Gastrocnemius medialis (tissue), 4 donors: ENCODE data around the gene SF3A1.
"Not testable (repeated sequence)": the region's sequence is repeated elsewhere in the genome, so short reads cannot be mapped to it uniquely, and the experiment has no call there.

Experiments used
- POLR2A ChIP-seq, 2 donors: fragments of 450-650 bp; IDR thresholded peaks; one replicate each; pipeline ENCODE4 v1.6.1; 2017; ENCODE audit warnings: antibody characterized with exemption in 2 of 2, mild to moderate bottlenecking in 2 of 2, moderate library complexity in 2 of 2
- TF ChIP-seq, protein P1 (sequence below), 5 experiments: fragments of 450-650 bp in 3 of 5; fragments of 200-600 bp in 2 of 5; sonication (generic) in 2 of 5; IDR thresholded peaks in 4 of 5; conservative IDR thresholded peaks in 1 of 5; 1 replicate in 4 of 5; 2 replicates in 1 of 5; pipeline ENCODE4 v1.5.1; 2016 to 2019; ENCODE audit warnings: antibody characterized with exemption in 5 of 5, mild to moderate bottlenecking in 3 of 5, moderate library complexity in 3 of 5

DNA sequence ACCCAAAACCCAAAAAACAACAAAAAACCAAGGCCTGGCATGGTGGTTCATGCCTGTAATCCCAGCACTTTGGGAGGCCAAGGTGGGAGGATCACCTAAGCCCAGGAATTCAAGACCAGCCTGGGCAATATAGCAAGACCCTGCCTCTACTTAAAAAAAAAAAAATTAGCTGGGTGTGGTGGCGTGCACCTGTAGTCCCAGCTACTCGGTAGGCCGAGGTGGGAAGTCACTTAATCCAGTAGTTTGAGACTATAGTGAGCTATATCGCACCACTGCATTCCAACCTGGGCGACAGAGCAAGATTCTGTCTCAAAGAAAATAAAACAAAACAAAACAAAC is 46.0 kb upstream of the SF3A1 start:
- not testable (repeated sequence) for TF ChIP-seq POLR2A (IDR thresholded peaks at IDR 0.05)
- TF ChIP-seq, protein P1, sequence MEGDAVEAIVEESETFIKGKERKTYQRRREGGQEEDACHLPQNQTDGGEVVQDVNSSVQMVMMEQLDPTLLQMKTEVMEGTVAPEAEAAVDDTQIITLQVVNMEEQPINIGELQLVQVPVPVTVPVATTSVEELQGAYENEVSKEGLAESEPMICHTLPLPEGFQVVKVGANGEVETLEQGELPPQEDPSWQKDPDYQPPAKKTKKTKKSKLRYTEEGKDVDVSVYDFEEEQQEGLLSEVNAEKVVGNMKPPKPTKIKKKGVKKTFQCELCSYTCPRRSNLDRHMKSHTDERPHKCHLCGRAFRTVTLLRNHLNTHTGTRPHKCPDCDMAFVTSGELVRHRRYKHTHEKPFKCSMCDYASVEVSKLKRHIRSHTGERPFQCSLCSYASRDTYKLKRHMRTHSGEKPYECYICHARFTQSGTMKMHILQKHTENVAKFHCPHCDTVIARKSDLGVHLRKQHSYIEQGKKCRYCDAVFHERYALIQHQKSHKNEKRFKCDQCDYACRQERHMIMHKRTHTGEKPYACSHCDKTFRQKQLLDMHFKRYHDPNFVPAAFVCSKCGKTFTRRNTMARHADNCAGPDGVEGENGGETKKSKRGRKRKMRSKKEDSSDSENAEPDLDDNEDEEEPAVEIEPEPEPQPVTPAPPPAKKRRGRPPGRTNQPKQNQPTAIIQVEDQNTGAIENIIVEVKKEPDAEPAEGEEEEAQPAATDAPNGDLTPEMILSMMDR (IDR thresholded peaks at IDR 0.05 in 4 of 5, conservative IDR thresholded peaks at IDR 0.05 in 1 of 5): not testable (repeated sequence)
